Stimulated activated CD8-positive, alpha-beta memory T cell treated with anti-CD3 and anti-CD28 coated beads, Interleukin-4, amount 100 ng/mL, for 48 hours (primary cell): ENCODE data around the gene MB21D2.

ENCODE experiments used
- DNase-seq: peaks from one replicate; pipeline ENCODE4 v3.0.0-alpha.2; 2020

Gene MB21D2

GRCh38 chr3:192889679-192890078 lies 28.0 kb downstream of the MB21D2 start:
- no peak for DNase-seq

GRCh38 chr3:192888190-192888589 lies 29.5 kb downstream of the MB21D2 start:
- no peak for DNase-seq

GRCh38 chr3:192887701-192888100 lies 30.0 kb downstream of the MB21D2 start:
- DNase-seq, result no peak

- no peak for DNase-seq
These were observed 30.6 kb downstream of the MB21D2 start for GRCh38 chr3:192887047-192887446.

- DNase-seq, result no peak
These were observed 32.6 kb downstream of the MB21D2 start for GRCh38 chr3:192884777-192885773.

GRCh38 chr3:192883512-192883911 lies 34.1 kb downstream of the MB21D2 start:
- no peak for DNase-seq

- DNase-seq, result no peak
These were observed 36.4 kb downstream of the MB21D2 start for GRCh38 chr3:192881159-192881786.

- no peak for DNase-seq
These were observed 37.3 kb downstream of the MB21D2 start for GRCh38 chr3:192880313-192880712.

GRCh38 chr3:192879346-192880031 lies 38.2 kb downstream of the MB21D2 start:
- no peak for DNase-seq

- DNase-seq, result no peak
These were observed 41.6 kb downstream of the MB21D2 start for GRCh38 chr3:192875971-192876565.

- no peak for DNase-seq
These were observed 46.8 kb downstream of the MB21D2 start for GRCh38 chr3:192870822-192871221.

GRCh38 chr3:192869131-192870031 lies 48.3 kb downstream of the MB21D2 start:
- no peak for DNase-seq

- DNase-seq, result no peak
These were observed 50.0 kb downstream of the MB21D2 start for GRCh38 chr3:192867645-192868044.

- DNase-seq, result no peak
These were observed 50.9 kb downstream of the MB21D2 start for GRCh38 chr3:192866804-192867203.

- DNase-seq, result no peak
These were observed 52.7 kb downstream of the MB21D2 start for GRCh38 chr3:192864941-192865340.

GRCh38 chr3:192863091-192863420 lies 54.6 kb downstream of the MB21D2 start:
- DNase-seq, result no peak

- DNase-seq, result no peak
These were observed 55.1 kb downstream of the MB21D2 start for GRCh38 chr3:192862408-192863090.

GRCh38 chr3:192861972-192862371 lies 55.7 kb downstream of the MB21D2 start:
- no peak for DNase-seq

GRCh38 chr3:192860454-192860853 lies 57.2 kb downstream of the MB21D2 start:
- DNase-seq, result no peak

GRCh38 chr3:192858849-192859585 lies 58.6 kb downstream of the MB21D2 start:
- no peak for DNase-seq

- DNase-seq, result no peak
These were observed 60.4 kb downstream of the MB21D2 start for GRCh38 chr3:192857260-192857661.
